RKO (cell line): Measurements from ENCODE around the gene HMGN2.

Source experiments
- DNase-seq: peaks from one replicate; pipeline ENCODE4 v3.0.0-alpha.2; 2016; ENCODE audit warnings: low spot score

HMGN2 gene

GRCh38 chr1:26472320-26472900, at the start of gene HMGN2:
Gene HMGN2 (plus strand): TSS chr1:26472440. CDS start chr1:26472613, 173 bp downstream.
- peak; percentile 89 for DNase-seq

- no peak for DNase-seq
Measured at GRCh38 chr1:26429721-26430120, 42.5 kb upstream of the HMGN2 start.

GRCh38 chr1:26431979-26432695, 40.1 kb upstream of the HMGN2 start, which contains the start of gene DHDDS:
Gene DHDDS (plus strand): TSS chr1:26432321. CDS start chr1:26432946, 625 bp downstream.
- peak; percentile 98 for DNase-seq

- no peak for DNase-seq
Measured at GRCh38 chr1:26432793-26433192, 39.4 kb upstream of the HMGN2 start.

- no peak for DNase-seq
Measured at GRCh38 chr1:26434161-26434752, 38.0 kb upstream of the HMGN2 start.

GRCh38 chr1:26438041-26438440, 34.2 kb upstream of the HMGN2 start:
- DNase-seq = no peak

GRCh38 chr1:26440259-26440658, 32.0 kb upstream of the HMGN2 start:
- DNase-seq = no peak

- no peak for DNase-seq
Measured at GRCh38 chr1:26449868-26450267, 22.4 kb upstream of the HMGN2 start.

- DNase-seq = no peak
Measured at GRCh38 chr1:26450908-26451307, 21.3 kb upstream of the HMGN2 start.

GRCh38 chr1:26452459-26453183, 19.6 kb upstream of the HMGN2 start:
- no peak for DNase-seq

GRCh38 chr1:26459148-26459547, 13.1 kb upstream of the HMGN2 start:
- DNase-seq = no peak

- no peak for DNase-seq
Measured at GRCh38 chr1:26459573-26460031, 12.6 kb upstream of the HMGN2 start.

GRCh38 chr1:26468911-26469310, 3.3 kb upstream of the HMGN2 start:
- DNase-seq = no peak

GRCh38 chr1:26469558-26469957, 2.7 kb upstream of the HMGN2 start:
- DNase-seq = no peak

GRCh38 chr1:26470878-26471497, 1.3 kb upstream of the HMGN2 start:
- no peak for DNase-seq

GRCh38 chr1:26471498-26472319, 531 bp upstream of the HMGN2 start:
- DNase-seq = peak; percentile 86

GRCh38 chr1:26472901-26473845, 933 bp downstream of the HMGN2 start:
- DNase-seq = peak; percentile 92

- no peak for DNase-seq
Measured at GRCh38 chr1:26474818-26475217, 2.6 kb downstream of the HMGN2 start.

GRCh38 chr1:26475989-26476388, 3.7 kb downstream of the HMGN2 start:
- no peak for DNase-seq

GRCh38 chr1:26476958-26477357, 4.7 kb downstream of the HMGN2 start:
- no peak for DNase-seq
